BJ (cell line): ENCODE results near the gene FAM240A. TPM values are rescaled to one million over a fixed set of nuclear protein-coding genes. Genes with fewer than 3 reads are reported as not detected.

ENCODE experiments used
- CTCF ChIA-PET: fragments of 350-600 bp; formaldehyde crosslinking; extraction: SDS; loops from one replicate; lab custom pipeline; 2021; ENCODE audit warnings: antibody characterized with exemption, inconsistent platforms; lab: Yijun Ruan, JAX
- POLR2A ChIA-PET: fragments of 300-600 bp; sonication (Branson Sonifier 250); formaldehyde crosslinking; extraction: SDS; loops from one replicate; lab custom pipeline; 2021; ENCODE audit warnings: antibody characterized with exemption; lab: Charles Lee
- DNase-seq: peaks from one replicate; pipeline ENCODE4 v3.0.0-alpha.2; 2011; ENCODE audit warnings: low read depth
- H3K27me3 ChIP-seq: 2 replicates; pipeline ENCODE4 v1.6.0; 2011; ENCODE audit warnings: low read length; ENCODE audit not compliant: control insufficient read depth, insufficient read depth
- H3K36me3 ChIP-seq: 2 replicates; pipeline ENCODE4 v1.5.1; 2011; ENCODE audit warnings: low read length; ENCODE audit not compliant: control insufficient read depth, insufficient read depth
- H3K4me3 ChIP-seq: 2 replicates; pipeline ENCODE4 v1.5.1; 2011; ENCODE audit warnings: low read depth, mild to moderate bottlenecking, control low read depth, low read length
- polyA plus RNA-seq: library from polyadenylated mRNA; depleted of rRNA; stranded (reverse); fragments of >200 nt; gene quantifications from 2 replicates; pipeline ENCODE4 v1.2.3, GENCODE V29; 2011
- TF ChIP-seq, protein P1 (sequence below): IDR thresholded peaks from 2 replicates; pipeline ENCODE4 v1.5.1; 2011; ENCODE audit warnings: low read depth, mild to moderate bottlenecking, control low read depth, inconsistent platforms, low read length, moderate library complexity; ENCODE audit not compliant: insufficient read depth

FAM240A gene
- polyA plus RNA-seq, 1 experiment = not detected

- no peak for DNase-seq
- CTCF ChIA-PET = interaction anchor here (1.5 to 2.5 kb wide), 2 partner anchors 26 to 115 kb away, joined by 3 to 8 read pairs; no protein-coding TSS in a partner anchor
- POLR2A ChIA-PET = interaction anchor here (0.6 kb wide), 1 partner anchor 33 kb away, joined by 3 read pairs; no protein-coding TSS in a partner anchor
Measured at GRCh38 chr3:46603446-46604046, 8.8 kb upstream of the FAM240A start.

GRCh38 chr3:46604127-46604526 is 8.2 kb upstream of the FAM240A start:
- Histone ChIP-seq H3K27me3 (peaks cover 3% of the 10 kb centered on the region), H3K4me3 (no peak overlapping the region), H3K36me3 (no peaks in the 10 kb centered on the region)
- POLR2A ChIA-PET = interaction anchor here (0.6 kb wide), 1 partner anchor 34 kb away, joined by 3 read pairs; no protein-coding TSS in a partner anchor
- TF ChIP-seq, protein P1, sequence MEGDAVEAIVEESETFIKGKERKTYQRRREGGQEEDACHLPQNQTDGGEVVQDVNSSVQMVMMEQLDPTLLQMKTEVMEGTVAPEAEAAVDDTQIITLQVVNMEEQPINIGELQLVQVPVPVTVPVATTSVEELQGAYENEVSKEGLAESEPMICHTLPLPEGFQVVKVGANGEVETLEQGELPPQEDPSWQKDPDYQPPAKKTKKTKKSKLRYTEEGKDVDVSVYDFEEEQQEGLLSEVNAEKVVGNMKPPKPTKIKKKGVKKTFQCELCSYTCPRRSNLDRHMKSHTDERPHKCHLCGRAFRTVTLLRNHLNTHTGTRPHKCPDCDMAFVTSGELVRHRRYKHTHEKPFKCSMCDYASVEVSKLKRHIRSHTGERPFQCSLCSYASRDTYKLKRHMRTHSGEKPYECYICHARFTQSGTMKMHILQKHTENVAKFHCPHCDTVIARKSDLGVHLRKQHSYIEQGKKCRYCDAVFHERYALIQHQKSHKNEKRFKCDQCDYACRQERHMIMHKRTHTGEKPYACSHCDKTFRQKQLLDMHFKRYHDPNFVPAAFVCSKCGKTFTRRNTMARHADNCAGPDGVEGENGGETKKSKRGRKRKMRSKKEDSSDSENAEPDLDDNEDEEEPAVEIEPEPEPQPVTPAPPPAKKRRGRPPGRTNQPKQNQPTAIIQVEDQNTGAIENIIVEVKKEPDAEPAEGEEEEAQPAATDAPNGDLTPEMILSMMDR = no peak
- CTCF ChIA-PET = interaction anchor here (1.5 to 2.5 kb wide), 2 partner anchors 25 to 116 kb away, joined by 3 to 8 read pairs; no protein-coding TSS in a partner anchor
- DNase-seq = no peak

More at GRCh38 chr3:46603446-46604046, 8.8 kb upstream of the FAM240A start:
- Histone ChIP-seq H3K4me3 (no peak overlapping the region), H3K36me3 (no peaks in the 10 kb centered on the region), H3K27me3 (peaks cover 3% of the 10 kb centered on the region)
- TF ChIP-seq, protein P1 = no peak

DNA sequence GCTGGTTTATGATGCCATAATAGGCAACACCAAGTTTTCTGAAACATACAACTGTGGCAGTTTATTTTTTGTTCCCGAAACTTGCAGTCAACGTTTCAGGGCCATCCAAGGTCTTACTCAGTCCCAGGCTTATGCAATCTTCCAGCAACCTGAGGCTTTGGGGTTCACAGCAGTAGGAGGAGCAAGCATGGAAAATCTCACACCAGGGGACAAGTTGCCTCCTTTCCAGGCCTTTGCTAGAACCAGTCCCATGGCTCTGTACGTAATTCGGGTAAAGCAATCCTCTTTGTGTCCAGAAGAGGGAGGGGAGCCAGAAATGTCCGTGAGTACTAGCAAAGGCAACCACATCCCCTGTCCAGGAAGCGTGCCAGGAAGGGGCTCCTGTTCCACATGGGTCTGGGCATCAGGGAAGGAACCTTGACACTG is 4.7 kb upstream of the FAM240A start:
- no peak overlapping the region for H3K4me3 ChIP-seq
- POLR2A ChIA-PET = no interaction called here
- H3K27me3 ChIP-seq = peaks cover 10% of the 10 kb centered on the region
- no peaks in the 10 kb centered on the region for H3K36me3 ChIP-seq
- DNase-seq = no peak
- CTCF ChIA-PET = no interaction called here
- TF ChIP-seq, protein P1 = no peak

- peaks cover 12% of the 10 kb centered on the region for H3K27me3 ChIP-seq
- TF ChIP-seq, protein P1 = no peak
- ChIA-PET POLR2A (no interaction called here), CTCF (interaction anchor here (1.2 kb wide), 1 partner anchor 9 kb away, joined by 3 read pairs; no protein-coding TSS in a partner anchor)
- no peaks in the 10 kb centered on the region for H3K36me3 ChIP-seq
- H3K4me3 ChIP-seq = no peak overlapping the region
- DNase-seq = no peak
Measured at GRCh38 chr3:46609212-46609721, 3.1 kb upstream of the FAM240A start.

- DNase-seq = no peak
- H3K27me3 ChIP-seq = peaks cover 15% of the 10 kb centered on the region
- H3K4me3 ChIP-seq = no peak overlapping the region
- TF ChIP-seq, protein P1 = no peak
- no peaks in the 10 kb centered on the region for H3K36me3 ChIP-seq
- ChIA-PET CTCF (interaction anchor here (1.2 kb wide), 1 partner anchor 8 kb away, joined by 3 read pairs; no protein-coding TSS in a partner anchor), POLR2A (no interaction called here)
Measured at GRCh38 chr3:46609944-46610722, 2.2 kb upstream of the FAM240A start.
